Measurements from ENCODE around the gene KCTD20. TPM values are rescaled to one million over a fixed set of nuclear protein-coding genes. Genes with fewer than 3 reads are reported as not detected.

KCTD20 gene
- total and polyA plus RNA-seq, 2 of the 13 experiments (the other 11 are each of a cell fraction or from before 2014, with no cell fraction given), result 52.7 to 67.1 TPM

- TF ChIP-seq ZBTB4 (CRISPR knock-in tag; IDR thresholded peaks at IDR 0.05; ENCODE audit: borderline replicate concordance) (no peak), ZNF720 (CRISPR knock-in tag; IDR thresholded peaks at IDR 0.05) (0 out of 2 replicates have a peak, but pooled peaks have one; percentile 57), HMGXB3 (CRISPR knock-in tag; IDR thresholded peaks at IDR 0.05; ENCODE audit: borderline replicate concordance) (peak; percentile 82), ZMYM2 (CRISPR knock-in tag; IDR thresholded peaks at IDR 0.05) (no peak), ZNF496 (CRISPR knock-in tag; IDR thresholded peaks at IDR 0.05; ENCODE audit: insufficient replicate concordance) (no peak), HOXA7 (CRISPR knock-in tag; IDR thresholded peaks at IDR 0.05) (no peak), ZNF569 (CRISPR knock-in tag; IDR thresholded peaks at IDR 0.05; ENCODE audit: borderline replicate concordance) (no peak), ZBTB42 (CRISPR knock-in tag; IDR thresholded peaks at IDR 0.05) (0 out of 2 replicates have a peak, but pooled peaks have one; percentile 84), IKZF1 (IDR thresholded peaks at IDR 0.05) (no peak), ZNF652 (CRISPR knock-in tag; IDR thresholded peaks at IDR 0.05; ENCODE audit: borderline replicate concordance, low read depth) (0 out of 2 replicates have a peak, but pooled peaks have one; percentile 49), HMGA1 (CRISPR knock-in tag; conservative IDR thresholded peaks at IDR 0.05) (no peak), BCL3 (CRISPR knock-in tag; IDR thresholded peaks at IDR 0.05) (peak; percentile 86), ZNF550 (CRISPR knock-in tag; IDR thresholded peaks at IDR 0.05; ENCODE audit: borderline replicate concordance) (no peak), MXD1 (CRISPR knock-in tag; IDR thresholded peaks at IDR 0.05) (peak; percentile 90), HNRNPLL (IDR thresholded peaks at IDR 0.05; ENCODE audit: low read depth, low read length, poor library complexity, severe bottlenecking) (peak; percentile 98), ZNF556 (CRISPR knock-in tag; IDR thresholded peaks at IDR 0.05; ENCODE audit: borderline replicate concordance) (no peak), CTCF (CRISPR knock-in tag; IDR thresholded peaks at IDR 0.05) (peak; percentile 32)
These were observed at the start of gene KCTD20, which contains the start of gene PXT1 (continued) for GRCh38 chr6:36442671-36443470.

All from HepG2 (cell line).